ENCODE results near the gene DAB2IP.
"Not testable (repeated sequence)": the region's sequence is repeated elsewhere in the genome, so short reads cannot be mapped to it uniquely, and the experiment has no call there.

The DAB2IP gene

DNA sequence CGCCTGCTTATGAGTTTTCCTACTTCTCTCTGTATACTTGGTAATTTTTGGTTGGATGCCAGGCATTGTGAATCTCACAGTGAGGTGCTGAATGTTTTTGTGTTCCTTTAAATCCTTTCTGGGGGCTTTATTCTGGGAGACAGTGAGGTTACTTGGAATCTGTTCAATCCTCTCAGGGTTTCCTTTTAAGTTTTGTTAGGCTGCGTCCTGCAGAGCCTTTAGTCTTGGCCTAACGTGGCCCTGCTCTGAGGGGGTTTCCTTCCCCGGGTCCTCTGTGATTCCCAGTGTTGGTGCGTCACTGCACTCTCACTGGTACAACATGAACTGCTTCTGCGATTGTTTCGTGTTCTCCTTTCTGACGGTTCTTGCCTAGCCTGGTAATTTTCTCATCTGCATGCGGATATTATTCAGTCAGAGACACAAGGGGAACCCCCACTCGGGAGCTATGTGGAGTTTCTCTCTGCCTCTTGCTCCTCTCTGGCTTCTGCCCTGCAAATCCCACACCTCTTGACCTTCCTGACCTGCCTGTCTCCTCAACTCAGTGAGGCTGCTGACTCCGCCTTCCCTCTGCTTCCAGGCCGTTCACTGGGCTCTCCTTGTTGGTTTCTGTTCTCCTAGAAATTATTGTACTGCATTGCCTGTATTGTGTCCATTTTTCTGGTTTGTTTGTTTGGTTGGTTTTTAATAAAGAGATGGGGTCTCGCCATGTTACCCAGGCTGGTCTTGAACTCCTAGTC lies 128.1 kb downstream of the DAB2IP start:
- DNase-seq (no peak), ATAC-seq (no peak)

DNA sequence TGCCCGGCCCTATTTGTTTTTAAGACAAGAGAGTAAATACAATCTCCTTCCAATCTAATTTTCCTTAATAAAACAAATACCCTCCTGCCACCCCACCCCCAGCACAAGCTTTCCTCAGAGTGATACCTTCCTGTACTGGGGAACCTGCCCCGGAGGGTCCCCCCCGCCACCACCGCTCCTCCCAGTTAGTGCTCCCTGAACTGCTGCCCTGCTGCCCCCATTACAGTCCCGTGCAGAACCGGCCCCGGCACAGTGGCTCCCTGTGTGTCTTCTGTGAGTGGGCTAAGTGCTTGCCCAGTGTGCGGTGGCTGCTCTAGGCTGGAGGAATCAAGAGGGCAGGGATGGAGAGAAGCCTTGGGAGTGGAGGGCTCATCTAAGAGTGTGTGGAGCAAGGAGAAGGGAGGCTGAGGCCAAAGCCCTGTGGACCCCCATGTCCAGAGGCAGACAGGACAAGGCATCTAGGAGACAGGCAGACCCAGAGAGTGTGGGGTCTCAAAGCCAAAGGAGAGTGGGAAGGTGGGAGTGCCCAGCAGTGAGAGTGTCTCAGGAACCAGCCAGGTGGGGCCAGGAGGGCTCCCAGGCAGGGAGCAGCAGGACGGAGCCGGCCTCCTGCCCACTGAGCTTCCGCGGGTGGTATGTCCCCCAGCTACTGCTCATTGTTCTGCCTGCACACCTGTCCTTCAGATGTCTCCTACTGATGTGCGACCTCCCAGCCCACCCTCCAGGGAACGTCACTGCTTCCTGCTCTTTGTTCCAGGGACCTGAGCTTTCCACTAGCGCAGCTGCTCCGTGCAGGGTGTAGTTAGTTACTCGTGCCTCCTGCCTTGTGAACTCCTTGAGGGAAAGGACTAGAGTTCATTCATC lies 129.0 kb downstream of the DAB2IP start:
- ATAC-seq (no peak), DNase-seq (no peak)

DNA sequence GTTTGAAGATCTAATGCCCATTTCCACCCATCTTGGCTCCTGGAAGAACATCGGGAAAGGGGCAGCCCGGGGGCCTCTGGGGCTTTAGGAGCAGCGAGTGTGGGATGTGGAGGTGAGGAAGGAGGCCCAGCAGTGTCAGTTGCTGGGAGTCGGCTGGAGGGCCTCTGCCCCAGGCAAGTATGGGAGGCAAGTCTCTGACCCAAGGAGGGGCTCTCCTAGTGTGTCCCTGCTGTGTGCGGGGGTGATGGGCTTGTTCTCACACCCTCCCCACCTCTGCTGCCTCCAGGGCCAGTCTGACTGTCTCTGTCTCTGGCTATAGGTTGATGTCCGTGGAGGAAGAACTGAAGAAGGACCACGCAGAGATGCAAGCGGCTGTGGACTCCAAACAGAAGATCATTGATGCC lies 129.7 kb downstream of the DAB2IP start:
- DNase-seq (no peak), ATAC-seq (no peak)

DNA sequence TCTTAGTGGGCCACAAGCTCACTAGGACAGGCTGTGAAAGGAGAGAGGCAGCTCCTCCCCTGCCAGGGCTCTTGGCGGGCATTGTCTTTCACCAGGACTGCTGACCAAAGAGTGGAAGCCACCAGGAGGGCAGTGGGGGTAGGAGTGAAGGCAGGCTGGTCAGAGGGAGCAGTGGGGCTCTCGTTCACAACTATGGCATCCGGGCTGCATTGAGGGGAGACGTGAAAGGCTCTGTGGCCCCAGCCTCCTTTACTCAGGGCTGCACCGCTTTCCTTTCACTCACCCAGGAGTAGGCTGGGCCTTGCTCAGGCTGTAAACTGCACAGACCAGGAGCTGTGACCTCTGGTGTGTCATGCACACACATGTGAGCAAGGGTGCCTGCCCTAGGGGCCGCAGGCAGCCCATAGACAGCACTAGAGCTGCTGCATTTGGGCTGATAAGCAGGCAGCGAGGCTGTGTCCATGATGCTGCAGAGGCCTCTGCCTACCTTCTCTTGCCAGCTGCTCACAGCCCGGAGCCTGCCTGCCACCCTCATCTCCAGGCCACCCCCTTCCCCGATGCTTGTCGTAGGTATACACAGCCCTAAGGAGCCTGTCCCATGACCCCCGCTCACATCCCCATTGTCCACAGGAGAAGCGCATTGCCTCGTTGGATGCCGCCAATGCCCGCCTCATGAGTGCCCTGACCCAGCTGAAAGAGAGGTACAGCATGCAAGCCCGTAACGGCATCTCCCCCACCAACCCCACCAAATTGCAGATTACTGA lies 130.4 kb downstream of the DAB2IP start:
- ATAC-seq = no peak
- DNase-seq = no peak

DNA sequence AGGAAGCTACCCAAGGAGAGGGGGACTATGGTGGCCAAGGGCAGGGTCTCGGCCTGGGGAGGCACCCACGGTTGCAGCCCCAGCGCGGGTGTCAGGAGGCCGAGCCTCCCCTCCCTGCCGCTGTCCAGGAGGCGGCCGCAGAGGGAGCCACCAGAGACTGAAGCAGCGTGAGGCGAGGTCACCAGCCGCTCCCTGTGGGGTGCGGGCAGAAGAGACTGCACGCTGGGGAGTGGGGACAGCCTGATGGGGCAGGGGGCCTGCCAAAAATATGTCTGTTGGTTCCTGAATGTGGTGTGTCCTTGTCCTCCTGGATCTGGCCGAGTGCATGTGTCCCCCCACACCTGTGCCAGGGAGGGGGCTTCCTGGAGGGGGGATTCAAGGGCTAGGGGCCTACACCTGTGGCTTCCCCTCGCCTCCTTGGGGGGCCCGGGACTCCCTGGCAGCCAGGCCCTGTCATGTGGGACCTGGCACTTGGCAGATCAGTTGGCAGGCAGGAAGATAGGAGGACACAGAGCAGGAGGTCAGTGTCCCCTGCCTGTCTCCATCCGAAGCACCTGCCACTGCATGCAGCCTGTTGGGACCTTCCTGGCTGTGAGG lies 131.2 kb downstream of the DAB2IP start:
- no peak for DNase-seq
- no peak for ATAC-seq

DNA sequence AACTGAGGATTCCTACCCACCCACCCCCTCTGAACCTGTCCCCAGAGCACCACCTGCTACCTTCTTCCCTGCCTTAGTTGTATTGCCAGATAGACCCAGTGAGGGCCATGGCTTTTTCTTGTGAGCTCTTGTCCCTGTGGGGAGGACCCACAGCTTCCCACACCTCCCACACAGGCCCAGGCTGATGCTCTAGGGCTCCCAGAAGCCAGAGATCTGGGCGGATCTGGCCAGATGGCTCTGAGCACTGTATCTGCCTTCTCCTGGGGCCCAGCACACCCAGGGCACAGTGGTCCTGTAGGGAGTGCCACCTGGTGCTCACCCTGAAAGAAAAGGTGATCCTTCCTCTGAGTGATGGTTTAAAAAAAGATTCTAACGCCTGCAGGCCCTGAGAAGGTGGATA lies 131.7 kb downstream of the DAB2IP start:
- DNase-seq (no peak), ATAC-seq (no peak)

DNA sequence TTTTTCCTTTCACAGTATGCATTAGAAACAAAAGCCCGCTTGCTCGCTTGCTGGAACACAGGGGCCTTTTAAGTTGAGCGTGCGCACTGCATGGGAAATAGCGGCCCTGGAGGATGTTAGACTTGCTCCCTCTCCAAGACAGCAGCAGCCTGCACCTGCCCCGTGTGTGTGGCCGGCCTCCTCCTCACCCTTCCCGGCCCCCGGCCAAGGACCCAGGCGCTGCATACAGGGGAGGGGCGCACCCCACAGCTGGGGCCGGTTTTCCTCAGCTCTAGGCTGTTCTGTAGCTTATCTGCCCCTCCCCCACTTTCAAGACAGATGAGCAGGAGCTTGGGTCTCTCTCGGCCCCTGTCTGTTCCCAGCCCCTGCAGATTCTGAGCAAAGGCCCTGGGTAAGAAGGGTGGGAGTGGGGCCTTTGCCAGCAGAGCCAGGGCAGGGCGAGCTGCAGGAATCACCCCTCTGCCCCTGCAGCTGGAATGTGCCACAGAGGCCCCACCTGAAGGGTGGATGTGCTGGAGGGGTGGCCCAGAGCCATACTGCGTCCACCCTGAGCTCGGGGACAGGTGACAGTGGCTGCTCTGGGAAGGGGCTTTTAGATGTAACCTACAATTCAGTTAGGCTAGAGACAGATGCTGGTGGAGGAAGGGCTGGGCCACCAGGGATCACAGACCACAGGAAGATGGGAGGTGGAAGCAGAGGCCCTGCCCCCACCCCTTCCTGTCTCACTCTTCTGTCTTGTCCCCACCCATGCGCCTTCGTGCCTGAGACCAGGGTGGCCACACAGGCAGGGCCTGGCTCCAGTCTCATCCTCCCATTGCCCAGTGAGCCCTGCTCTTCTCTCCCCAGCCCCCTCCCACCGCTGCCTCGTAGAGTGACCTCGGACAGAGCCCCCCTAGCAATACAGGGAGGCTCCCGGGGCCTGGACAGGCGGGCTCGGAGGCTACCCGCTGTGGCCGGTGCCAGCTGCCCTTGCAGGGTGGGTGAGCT lies 132.4 kb downstream of the DAB2IP start:
- no peak for ATAC-seq
- DNase-seq = no peak

DNA sequence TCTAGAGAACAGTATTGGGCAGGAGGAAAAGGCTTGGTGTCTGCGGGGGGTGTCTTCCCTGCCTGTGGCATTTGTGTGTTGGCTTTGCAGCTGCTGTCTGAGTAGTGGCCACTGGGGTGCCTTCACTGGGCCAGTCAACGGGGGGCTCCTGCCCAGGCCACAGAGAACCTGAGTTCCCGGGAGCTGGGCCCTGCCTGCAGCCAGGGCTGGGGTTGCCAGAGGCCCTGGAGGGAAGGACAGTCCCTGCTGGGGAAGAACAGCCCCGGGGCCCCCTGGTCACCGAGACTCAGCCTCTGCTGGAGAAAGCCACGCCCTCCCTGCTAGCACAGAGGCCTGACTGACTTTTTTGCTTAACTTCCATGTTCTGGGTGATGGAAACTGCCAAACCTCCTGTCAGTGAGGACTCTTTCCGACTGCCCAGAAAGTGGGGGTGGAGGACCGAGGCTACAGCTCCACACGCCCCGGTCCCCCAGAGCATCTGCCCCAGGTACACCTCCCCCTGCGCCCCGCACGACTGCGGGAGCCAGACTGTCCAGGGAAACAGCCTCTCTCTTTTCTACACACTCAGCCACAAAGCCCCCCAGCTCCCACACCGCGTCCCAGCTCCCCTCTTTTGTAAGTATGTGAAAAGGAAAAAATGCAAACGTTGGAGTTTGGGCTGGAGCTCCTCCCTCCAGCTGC lies 133.4 kb downstream of the DAB2IP start:
- DNase-seq = no peak
- ATAC-seq = no peak

DNA sequence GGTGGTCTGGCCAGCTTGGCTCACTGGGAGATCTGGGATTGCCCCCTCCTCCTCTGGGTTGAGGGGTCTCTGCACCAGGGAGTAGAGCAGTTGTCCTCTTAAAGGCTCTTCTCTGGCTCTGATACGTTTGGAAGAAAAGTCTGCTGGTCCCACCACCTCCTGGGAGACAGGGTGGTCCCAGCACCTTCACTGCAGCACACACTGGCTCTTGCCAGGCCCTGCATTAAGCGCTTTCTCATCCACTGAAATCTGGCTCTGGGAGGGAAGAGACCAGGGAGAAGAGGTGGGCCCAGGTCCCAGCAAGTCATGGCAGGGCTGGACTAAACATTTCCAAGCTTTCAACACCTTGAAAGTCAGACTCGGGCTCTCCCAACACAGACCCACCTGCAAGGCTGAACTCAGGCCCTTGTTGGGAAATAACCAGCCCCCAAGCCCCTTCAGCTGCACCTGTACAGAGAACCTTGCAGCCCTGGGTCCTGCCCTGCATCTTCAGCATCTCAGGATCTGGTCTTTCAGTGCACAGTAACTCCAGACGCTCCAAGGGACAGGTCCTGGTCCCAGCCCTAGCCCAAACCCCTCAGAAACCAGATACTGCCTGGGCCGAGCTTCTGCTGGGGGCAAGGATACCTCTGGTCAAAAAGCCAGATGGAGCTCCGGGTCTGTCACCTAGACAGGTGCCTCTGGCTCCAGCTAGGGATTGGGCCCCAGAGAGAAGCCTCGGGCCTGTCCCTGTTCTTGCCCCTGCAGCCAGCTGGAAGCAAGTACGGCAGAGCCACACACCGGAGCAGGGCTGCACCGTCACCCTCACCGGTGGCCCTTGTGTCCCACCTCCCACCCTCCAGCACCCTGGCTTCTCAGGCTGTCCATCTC lies 134.5 kb downstream of the DAB2IP start:
- DNase-seq = no peak
- no peak for ATAC-seq

DNA sequence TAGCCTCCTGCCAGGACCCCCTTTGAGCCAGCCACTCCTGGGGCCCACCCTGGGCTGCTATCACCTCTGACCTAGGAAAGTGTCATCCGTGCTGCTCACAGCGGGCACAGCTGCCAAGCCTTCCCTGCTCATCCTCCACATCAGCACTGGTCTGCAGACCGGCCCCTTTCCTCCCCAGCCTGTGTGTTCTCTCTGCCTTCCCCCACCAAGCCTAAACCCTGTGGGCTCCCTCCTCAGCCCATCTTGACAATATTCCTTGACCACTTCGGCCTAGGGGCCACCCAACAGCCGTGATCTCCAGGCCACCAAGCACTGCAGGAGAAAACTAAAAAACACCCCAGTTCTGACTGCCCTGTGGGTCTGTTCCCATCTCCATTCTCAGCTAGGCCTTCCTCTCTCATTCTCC lies 135.1 kb downstream of the DAB2IP start:
- DNase-seq = no peak
- ATAC-seq = no peak

DNA sequence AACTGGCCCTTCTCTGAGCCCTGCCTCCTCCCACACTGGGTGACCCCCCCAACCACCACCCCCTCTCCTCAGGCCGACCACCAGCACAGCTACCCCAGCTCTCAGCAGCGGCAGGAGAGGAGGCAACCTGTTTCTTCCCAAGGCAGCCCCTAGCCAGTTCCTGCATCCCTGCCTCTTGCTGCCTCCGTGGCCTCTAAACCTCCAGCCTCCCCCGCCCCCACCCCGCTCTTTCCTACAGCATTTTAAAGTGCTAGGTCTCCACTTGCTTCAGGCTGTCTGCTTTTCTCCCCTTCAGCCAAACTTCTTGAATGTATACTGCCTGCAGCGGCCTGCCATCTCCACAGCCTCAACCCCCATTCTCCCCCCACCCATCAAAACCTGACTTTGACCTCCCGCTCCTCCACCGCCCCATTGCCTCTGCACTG lies 135.6 kb downstream of the DAB2IP start:
- ATAC-seq = no peak
- no peak for DNase-seq

DNA sequence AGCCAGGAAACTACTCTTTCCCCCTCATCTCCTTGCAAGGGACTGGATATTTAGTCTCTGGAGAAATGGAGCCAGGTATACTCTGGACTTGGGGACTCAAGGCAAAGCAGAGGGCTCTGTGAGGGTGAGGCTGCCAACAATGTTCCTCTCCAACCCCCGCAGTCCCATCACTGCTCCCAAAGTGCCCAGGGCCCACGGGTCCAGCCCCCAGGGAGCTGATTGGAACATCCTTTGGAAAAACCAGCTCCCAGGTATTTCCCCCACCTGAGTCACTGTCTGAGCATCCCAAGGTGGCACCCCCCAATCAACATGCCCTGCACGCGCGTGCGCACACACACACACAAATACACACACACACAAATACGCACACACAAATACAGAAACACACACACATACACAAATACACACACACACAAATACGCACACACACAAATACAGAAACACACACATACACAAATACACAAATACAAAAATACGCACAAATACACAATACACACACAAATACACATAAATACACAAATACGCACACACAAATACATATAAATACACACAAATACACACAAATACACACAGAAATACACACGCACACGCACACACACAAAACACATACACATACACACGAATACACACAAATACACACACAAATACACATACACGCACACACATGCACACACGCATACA lies 137.4 kb downstream of the DAB2IP start:
- ATAC-seq (no peak), DNase-seq (no peak)

DNA sequence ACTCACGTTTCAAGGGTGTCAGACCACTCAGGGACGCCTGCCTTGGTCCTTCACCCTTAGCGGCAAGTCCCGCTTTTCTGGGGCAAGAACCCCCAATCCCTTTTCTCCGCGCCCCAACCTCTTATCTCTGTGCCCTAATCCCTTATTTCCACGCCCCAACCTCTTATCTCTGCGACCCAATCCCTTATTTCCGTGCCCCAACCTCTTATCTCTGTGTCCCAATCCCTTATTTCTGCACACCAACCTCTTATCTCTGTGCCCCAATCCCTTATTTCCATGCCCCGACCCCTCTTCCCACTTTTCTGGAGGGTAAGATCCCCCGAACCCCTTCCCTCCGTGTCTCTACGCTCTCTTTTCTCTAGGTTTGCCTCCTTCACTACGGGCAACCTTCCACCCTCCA lies 139.4 kb downstream of the DAB2IP start:
- no peak for DNase-seq
- ATAC-seq = no peak

DNA sequence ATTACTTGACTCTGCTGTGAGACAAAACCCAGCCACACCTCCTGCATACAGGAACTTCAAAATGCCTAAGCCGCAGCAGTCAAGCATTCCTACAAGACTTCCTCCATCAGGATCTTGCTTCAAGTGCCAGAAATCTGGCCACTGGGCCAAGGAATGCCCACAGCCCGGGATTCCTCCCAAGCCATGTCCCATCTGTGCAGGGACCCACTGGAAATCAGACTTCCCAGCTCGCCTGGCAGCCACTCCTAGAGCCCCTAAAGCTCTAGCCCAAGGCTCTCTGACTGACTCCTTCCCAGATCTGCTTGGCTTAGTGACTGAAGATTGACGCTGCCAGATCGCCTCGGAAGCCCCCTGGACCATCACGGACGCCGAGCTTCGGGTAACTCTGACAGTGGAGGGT lies 141.0 kb downstream of the DAB2IP start:
- not testable (repeated sequence) for ATAC-seq, DNase-seq

DNA sequence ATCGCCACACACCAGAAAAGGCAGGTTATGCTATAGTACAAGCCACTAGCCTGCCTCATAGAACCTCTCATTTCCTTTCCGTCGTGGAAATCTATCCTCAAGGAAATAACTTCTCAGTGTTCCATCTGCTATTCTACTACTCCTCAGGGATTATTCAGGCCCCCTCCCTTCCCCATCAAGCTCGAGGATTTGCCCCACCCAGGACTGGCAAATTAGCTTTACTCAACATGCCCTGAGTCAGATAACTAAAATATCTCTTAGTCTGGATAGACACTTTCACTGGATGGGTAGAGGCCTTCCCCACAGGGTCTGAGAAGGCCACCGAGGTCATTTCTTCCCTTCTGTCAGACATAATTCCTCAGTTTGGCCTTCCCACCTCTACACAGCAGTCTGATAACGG lies 142.9 kb downstream of the DAB2IP start:
- DNase-seq, ATAC-seq: not testable (repeated sequence)

DNA sequence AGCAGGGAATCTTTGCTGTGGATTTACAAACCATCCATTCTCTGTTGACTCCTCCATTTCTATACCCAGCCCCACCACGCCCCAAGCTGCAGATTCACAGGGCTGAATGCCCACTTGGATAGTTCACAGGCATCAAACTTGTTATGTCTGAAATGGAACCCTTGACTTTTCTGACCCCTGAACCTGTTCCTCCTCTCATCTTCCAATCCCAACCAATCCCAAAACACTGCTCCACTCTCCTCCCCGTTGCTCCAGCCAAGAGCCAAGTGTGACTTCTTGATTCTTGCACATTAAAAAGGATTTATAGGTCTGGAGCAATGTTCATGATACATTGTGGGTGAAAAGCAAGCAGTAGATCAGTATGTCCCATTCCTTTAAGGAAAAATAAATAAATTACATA lies 145.6 kb downstream of the DAB2IP start:
- ATAC-seq (no peak), DNase-seq (no peak)

DNA sequence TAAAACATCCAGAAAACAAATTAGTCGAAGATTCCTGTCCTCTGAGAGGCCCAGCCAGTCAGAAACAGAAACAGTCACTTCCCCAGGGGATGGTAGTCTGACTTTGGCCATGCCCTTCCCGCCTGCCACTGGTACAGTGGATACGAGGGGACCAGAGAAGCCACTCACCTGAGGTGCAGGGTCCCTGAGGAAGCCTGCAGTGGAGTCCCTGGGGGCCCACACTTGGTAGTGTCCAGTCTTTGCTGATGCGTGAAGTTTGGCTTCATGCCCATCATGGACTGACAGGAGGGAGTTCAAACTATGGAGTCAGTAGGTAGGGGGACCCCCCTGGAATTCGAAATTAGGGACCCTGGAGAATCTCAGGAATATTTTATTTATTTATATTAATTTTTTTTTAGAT lies 147.5 kb downstream of the DAB2IP start:
- ATAC-seq (no peak), DNase-seq (no peak)

DNA sequence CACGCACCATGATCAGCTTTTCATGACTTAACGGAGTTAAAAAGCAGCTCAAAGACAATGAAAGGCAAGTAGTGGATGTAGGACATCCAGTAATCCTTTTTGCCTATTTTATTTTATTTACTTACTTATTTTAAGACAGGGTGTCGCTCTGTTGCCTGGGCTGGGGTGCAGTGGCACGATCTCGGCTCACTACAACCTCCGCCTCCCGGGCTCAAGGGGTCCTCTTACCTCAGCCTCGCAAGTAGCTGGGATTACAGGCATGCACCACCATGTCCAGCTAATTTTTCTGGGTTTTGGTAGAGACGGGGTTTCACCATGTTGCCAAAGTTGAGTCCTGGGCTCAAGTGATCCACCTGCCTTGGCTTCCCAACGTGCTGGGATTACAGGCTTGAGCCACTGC lies 148.9 kb downstream of the DAB2IP start:
- ATAC-seq = no peak
- DNase-seq = no peak

DNA sequence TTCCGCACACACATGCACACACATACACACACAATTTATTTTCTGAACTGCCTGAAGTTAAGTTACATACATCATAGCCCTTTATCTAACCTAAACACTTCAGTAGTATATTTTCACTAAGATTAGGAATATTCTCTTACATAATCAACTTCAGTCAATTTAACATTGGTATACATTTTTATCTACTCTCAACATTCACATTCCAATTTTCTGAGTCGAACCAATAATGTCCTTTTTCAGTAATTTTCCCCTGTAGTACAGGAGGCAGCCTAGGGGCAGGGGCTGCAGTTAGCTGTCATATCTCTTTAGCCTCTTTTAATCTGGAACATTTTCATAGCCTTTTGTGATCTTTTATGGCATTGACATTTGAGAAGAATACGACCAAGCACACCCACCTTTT lies 150.1 kb downstream of the DAB2IP start:
- DNase-seq (no peak), ATAC-seq (no peak)

Data from stimulated activated naive CD8-positive, alpha-beta T cell treated with anti-CD3 and anti-CD28 coated beads, Interleukin-15, Interleukin-2, amounts not matched to agents 100 U/mL and 50 U/mL, for 24 hours (primary cell).